NCI-H82 (cell line): ENCODE measurements around the gene AEBP1.

Experiments
- DNase-seq: peaks from one replicate; lab custom pipeline; 2025; lab: John Stamatoyannopoulos, UW

Gene AEBP1

GRCh38 chr7:44142028-44142427 is 37.9 kb downstream of the AEBP1 start:
- DNase-seq = no peak

GRCh38 chr7:44143646-44144250 is 39.6 kb downstream of the AEBP1 start:
- no peak for DNase-seq

DNA sequence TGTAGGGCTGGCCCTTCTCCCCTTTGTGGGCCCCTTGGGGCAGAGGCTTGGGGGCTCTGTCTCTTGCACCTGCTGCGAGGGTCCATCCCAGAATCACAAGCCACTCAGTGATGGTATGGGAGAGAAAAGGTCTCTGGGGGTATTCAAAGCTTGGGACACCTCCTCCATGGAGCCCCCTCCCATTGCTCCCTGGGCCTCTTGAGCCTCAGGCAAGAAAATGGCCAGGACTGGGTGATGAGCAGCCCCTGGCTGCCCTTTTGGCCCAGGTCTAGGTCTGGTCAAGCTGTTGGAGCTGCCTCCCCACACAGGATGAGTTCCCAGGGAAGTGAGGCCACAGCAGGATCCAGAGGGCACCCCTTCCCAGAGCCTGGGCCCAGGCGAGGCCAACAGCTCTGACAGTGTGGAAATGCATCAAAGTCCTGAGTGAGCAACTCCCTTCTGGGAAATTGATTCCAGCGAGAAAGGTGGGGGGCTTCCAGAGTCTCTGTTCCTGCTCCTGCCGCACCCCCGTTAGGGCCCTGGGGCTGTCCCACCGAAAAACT is 40.4 kb downstream of the AEBP1 start:
- no peak for DNase-seq

GRCh38 chr7:44144968-44145478 is 40.9 kb downstream of the AEBP1 start:
- DNase-seq = no peak

DNA sequence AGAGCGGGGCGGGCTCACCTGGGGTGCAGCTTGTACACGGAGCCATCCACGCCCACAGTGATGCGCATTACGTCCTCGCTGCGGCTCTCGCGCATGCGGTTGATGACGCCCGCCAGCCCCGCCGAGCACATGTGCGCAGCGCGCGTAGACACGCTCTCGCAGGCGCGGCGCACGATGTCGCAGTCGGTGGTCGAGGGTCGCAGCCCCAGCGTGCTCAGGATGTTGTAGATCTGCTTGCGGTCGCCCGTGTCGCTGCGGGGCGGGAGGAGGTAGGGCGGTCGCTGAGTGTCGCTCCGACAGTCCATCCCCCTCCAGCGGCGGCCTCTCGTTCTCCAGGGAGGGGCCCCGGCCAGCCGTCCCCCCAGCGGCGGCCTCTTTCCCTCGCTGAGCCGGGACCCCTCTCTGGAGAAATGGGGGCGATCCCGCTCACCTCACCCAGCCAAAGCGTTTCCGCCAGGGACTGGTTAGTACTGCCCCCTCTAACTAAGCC is 41.4 kb downstream of the AEBP1 start:
- DNase-seq = no peak

DNA sequence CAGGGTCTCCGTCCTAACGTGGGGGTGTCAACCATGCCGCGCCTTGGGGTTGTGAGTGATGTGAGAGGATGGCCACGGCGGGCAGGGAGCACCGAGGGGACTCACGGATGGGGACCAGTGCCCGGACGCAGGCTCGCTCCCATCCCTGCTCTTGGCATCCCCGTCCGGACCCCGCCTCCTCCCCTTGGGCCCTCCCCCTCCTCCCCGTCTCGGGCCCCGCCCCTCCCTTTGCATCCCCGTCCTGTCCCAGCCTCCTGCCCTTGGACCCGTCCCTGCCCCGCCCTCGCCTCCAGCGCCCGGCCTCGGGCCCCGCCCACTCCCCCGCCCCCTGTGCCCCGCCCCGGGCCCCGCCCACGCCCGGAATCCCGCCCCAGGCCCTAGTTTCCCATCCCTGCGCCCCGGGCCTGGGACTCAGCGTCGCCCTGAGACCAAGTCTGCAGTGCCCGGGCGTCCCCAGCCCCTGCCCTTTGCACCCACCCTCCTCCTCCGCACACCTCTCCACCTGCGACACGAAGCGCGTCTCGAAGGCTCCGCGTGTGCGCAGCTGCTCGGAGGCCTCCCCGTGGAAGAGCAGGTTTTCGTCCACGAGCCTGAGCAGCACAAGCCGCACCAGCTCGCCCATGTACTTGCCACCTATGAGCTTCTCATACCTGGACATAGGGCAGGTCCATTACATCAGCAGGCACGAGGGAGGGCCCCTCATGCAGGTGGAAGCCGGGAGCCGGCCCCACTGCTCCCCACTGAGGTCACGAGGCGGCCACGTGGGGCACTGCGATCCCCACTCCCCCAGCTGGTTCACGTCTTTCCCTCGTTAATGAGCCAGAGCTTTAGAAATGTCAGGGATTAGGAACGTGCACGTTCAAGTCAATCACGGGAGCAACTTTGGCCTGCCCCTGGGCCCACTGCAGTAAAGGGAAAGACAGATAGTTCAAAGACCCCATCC is 42.1 kb downstream of the AEBP1 start:
- DNase-seq = peak; percentile 89

- peak; percentile 98 for DNase-seq
Observed at GRCh38 chr7:44147026-44147991, 43.2 kb downstream of the AEBP1 start.

DNA sequence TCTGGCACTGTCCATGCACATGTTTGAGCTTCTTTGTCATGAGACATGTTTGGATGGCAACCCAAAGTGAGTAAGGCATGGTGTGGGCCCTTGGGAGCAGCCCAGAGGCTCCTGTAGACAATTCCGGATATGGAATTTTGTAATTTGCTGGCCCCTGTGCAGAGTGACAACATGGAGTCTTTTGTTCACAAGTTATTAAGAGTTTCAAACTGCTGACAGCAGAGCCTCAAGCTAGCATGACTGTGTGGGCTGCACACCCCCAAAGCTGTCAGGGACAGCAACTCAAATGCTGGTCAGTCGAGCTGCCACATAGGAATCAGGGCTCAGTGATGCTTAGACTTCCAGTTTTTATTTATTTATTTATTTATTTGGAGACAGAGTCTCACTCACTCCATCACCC is 44.0 kb downstream of the AEBP1 start:
- no peak for DNase-seq

GRCh38 chr7:44148961-44149536 is 44.9 kb downstream of the AEBP1 start:
- no peak for DNase-seq

DNA sequence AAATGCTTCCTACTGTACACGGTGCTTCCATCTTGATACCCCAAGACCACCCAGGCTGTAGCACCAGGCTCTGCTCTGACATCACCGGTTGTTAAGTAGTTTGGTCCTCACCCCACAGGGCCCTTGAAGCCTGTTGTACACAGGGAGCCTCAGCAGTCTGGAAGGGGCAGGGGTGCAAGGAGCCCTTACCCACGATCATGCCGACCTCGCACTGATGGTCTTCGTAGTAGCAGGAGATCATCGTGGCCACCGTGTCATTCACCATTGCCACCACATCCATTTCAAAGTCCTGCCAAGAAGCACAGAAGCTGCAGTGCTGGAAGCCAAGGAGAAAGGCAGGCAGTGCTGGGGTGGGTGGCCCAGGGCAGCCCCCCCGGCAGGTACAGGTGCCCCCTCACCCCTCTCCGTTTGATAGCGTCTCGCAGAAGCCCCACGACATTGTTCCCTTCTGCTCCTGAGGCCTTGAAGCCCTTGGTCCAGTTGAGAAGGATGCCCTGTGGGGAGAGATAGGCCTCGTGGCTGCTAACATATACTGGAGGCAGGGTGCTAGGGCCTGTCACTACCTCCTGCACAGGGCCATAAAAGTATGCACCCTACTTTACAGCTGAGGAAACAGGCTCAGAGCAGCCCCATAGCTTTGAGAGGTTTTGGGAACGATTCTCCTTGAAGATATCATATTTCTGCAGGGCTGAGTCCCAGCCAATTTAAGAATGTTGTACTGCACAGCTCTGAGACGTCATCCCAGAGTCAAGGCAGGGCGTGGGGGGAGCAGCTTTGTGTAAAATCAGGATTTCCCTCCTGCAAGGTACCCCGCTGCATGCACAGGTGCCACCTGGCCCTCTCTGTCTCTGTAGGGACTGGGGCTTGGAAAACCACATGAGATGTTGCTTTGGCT is 45.7 kb downstream of the AEBP1 start:
- DNase-seq = no peak

- DNase-seq = peak; percentile 23
Observed at GRCh38 chr7:44150466-44150832, 46.3 kb downstream of the AEBP1 start.

DNA sequence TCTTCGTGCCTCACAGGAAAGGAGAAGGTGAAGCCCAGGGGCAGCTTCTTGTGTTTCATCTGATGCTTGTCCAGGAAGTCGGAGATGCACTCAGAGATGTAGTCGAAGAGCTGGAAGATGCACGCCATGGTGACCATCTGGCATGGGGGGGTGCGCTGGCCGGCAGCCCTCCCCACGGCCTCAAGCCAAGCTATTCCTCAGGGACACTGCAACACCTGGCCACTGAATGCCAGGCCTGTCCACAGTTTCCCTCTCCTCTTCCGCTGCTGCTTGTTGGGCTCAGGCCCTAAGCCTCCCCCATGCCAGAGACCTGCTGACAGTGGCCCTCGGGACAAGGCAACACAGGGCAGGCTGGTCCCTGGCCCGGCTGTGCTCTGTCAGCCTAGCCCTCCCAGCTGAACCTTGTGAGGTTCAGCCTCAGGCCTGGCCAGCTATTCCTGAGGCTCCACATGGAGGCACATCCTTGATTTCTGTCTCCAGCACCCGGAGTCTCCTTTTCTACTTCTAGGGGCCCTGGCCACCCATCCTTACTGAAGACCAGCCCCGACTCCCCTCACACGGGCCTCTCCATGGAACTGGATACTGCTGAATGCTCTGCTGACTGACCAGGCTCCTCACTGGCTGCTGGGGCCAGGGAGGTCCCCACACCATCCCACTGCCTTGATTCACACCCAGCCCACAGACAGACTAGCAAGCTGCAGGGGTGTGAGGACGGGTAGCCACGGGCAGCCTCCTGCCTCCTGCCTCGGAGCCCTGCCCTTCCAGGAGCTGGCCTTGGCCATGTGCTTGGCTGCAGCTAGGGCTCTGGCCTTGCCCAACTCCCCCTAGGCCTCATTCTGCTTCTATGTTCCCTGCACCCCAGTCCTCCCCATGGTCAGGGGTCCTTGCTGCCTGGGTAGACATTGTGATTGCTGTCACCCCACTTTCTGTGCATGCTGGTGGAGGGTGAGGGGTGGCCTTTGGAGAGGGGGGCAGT is 47.1 kb downstream of the AEBP1 start:
- no peak for DNase-seq

- no peak for DNase-seq
Observed at GRCh38 chr7:44151956-44152355, 47.8 kb downstream of the AEBP1 start.

- DNase-seq = no peak
Observed at GRCh38 chr7:44152971-44153947, 49.1 kb downstream of the AEBP1 start.

DNA sequence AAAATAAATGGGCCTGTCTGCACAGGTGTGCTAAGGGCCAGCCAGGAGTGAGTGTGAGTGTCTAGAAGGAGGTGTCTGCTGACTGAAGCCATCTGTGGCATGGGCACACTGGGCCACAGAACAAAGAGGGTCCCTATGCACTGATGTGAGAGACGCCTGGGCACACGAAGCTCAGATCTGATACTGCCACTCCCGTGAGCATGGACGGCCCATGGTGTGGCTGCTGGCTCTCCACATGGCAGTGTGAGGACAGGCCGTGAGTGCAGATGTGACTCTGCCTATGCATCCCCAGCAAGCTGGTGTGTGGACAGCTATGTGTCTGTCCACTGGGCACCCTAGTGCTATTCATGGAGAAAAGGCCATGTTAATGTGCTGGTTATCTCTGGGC is 49.8 kb downstream of the AEBP1 start:
- no peak for DNase-seq

GRCh38 chr7:44154703-44155102 is 50.6 kb downstream of the AEBP1 start:
- DNase-seq = no peak
